NCI-H69 (cell line): ENCODE results near the gene DOCK9.

Source experiments
- DNase-seq: peaks from one replicate; lab custom pipeline; 2025; lab: John Stamatoyannopoulos, UW

DOCK9 gene

GRCh38 chr13:98975822-98976261 is 2.0 kb downstream of the DOCK9 start:
- peak; percentile 69 for DNase-seq

GRCh38 chr13:98974053-98974452 is 3.8 kb downstream of the DOCK9 start:
- no peak for DNase-seq

- DNase-seq, result no peak
Measured at GRCh38 chr13:98972627-98973026, 5.2 kb downstream of the DOCK9 start.

GRCh38 chr13:98972059-98972458 is 5.8 kb downstream of the DOCK9 start:
- no peak for DNase-seq

- DNase-seq, result peak; percentile 26
Measured at GRCh38 chr13:98970330-98970729, 7.5 kb downstream of the DOCK9 start.

GRCh38 chr13:98967491-98967890 is 10.4 kb downstream of the DOCK9 start:
- DNase-seq, result no peak

- DNase-seq, result peak; percentile 47
Measured at GRCh38 chr13:98966019-98966418, 11.8 kb downstream of the DOCK9 start.

GRCh38 chr13:98965325-98965724 is 12.5 kb downstream of the DOCK9 start:
- DNase-seq, result peak; percentile 94

GRCh38 chr13:98963917-98964316 is 13.9 kb downstream of the DOCK9 start:
- DNase-seq, result peak; percentile 37

GRCh38 chr13:98962901-98963590 is 14.8 kb downstream of the DOCK9 start:
- no peak for DNase-seq

GRCh38 chr13:98961503-98962105 is 16.3 kb downstream of the DOCK9 start:
- no peak for DNase-seq

- DNase-seq, result peak; percentile 71
Measured at GRCh38 chr13:98960606-98961502, 17.0 kb downstream of the DOCK9 start.

GRCh38 chr13:98959786-98960605 is 17.9 kb downstream of the DOCK9 start:
- peak; percentile 98 for DNase-seq

- peak; percentile 95 for DNase-seq
Measured at GRCh38 chr13:98959291-98959690, 18.6 kb downstream of the DOCK9 start.

- DNase-seq, result no peak
Measured at GRCh38 chr13:98958443-98958794, 19.4 kb downstream of the DOCK9 start.

GRCh38 chr13:98957731-98958442 is 20.0 kb downstream of the DOCK9 start:
- DNase-seq, result peak; percentile 90

- DNase-seq, result no peak
Measured at GRCh38 chr13:98955336-98955735, 22.5 kb downstream of the DOCK9 start.

GRCh38 chr13:98954313-98954712 is 23.6 kb downstream of the DOCK9 start:
- DNase-seq, result no peak

GRCh38 chr13:98951266-98951665 is 26.6 kb downstream of the DOCK9 start:
- DNase-seq, result no peak

- DNase-seq, result no peak
Measured at GRCh38 chr13:98950705-98951104, 27.2 kb downstream of the DOCK9 start.

- peak; percentile 23 for DNase-seq
Measured at GRCh38 chr13:98947925-98948324, 29.9 kb downstream of the DOCK9 start.
